Activated T-cell treated with anti-CD3 and anti-CD28 coated beads, Interleukin-2, amount 50 U/mL, for 4 hours (primary cell): ENCODE results near the gene MED16. TPM values are rescaled to one million over a fixed set of nuclear protein-coding genes. Genes with fewer than 3 reads are reported as not detected.
"Not testable (repeated sequence)": the region's sequence is repeated elsewhere in the genome, so short reads cannot be mapped to it uniquely, and the experiment has no call there.

Experiments used
- ATAC-seq, 2 donors: fragments of 200-7000 bp; cut with Tn5 transposase; one replicate each; pipeline ENCODE4 v1.10.0; 2021
- DNase-seq: peaks from one replicate; pipeline ENCODE4 v3.0.0-alpha.2; 2020
- H3K27me3 Mint-ChIP-seq: one replicate; pipeline ENCODE4 v1.8.0; 2021; ENCODE audit warnings: low read depth, mixed read lengths
- H3K36me3 Mint-ChIP-seq: one replicate; pipeline ENCODE4 v1.8.0; 2022; ENCODE audit warnings: mixed read lengths; ENCODE audit not compliant: insufficient read depth
- H3K4me1 Mint-ChIP-seq: one replicate; pipeline ENCODE4 v1.8.0; 2021; ENCODE audit warnings: low read depth, mixed read lengths
- H3K4me3 Mint-ChIP-seq: one replicate; pipeline ENCODE4 v1.8.0; 2021; ENCODE audit warnings: mild to moderate bottlenecking, moderate library complexity, mixed read lengths
- H3K9me3 Mint-ChIP-seq: one replicate; pipeline ENCODE4 v1.8.0; 2021; ENCODE audit warnings: mixed read lengths
- total RNA-seq, 3 donors: library from RNA; stranded (reverse); gene quantifications; one replicate each; pipeline ENCODE4 v1.2.1, GENCODE V29; 2021

The MED16 gene
- total RNA-seq, 3 donors from 2014 or later, result 70.4 to 73.9 (median 73.6) TPM

DNA sequence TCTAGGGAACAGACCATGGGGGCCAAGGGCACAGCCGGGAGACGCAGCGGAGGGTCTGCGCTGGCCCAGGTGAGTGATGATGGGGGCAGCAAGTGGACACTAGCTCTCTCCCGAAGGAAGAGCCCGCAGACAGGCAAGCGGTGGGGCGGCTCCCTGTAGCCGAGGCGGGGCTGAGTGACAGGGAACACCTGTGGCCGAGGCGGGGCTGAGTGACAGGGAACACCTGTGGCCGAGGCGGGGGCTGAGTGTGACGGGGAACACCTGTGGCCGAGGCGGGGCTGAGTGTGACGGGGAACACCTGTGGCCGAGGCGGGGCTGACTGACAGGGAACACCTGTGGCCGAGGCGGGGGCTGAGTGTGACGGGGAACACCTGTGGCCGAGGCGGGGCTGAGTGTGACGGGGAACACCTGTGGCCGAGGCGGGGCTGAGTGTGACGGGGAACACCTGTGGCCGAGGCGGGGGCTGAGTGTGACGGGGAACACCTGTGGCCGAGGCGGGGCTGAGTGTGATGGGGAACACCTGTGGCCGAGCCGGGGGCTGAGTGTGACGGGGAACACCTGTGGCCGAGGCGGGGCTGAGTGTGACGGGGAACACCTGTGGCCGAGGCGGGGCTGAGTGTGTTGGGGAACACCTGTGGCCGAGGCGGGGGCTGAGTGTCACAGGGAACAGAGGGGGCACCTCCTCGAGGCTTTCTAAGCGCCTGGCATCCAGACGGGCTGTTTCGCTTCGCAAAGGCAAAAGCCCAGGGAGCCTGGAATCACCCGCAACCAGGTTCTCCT is 1.4 kb downstream of the MED16 start:
- Mint-ChIP-seq H3K4me3 (peak overlapping the region; percentile 84), H3K4me1 (peaks cover 30% of the 10 kb centered on the region)
- DNase-seq, ATAC-seq, H3K27me3 Mint-ChIP-seq, H3K36me3 Mint-ChIP-seq, H3K9me3 Mint-ChIP-seq: not testable (repeated sequence)

DNA sequence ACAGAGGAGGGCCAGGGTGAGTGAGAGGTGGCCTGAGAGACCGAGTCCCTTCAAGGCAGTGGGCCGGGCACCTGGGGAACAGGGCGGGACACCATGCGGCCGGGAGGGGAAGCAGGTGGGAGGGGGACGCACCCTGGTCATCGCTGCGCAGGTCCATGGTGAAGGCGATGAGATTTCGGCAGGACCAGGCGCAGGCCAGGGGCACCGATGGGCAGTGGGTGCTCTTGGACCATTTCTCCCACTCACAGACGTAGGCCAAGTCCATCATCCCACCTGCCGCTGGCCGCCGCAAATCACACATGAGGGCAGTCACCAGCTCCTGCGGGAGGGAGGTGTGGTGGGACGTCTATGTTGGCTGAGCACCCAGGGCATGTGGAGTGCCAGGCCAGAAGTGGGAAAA is 2.2 kb downstream of the MED16 start:
- H3K36me3 Mint-ChIP-seq, result no peaks in the 10 kb centered on the region
- no peaks in the 10 kb centered on the region for H3K27me3 Mint-ChIP-seq
- ATAC-seq (no peak), DNase-seq (no peak)
- peaks cover 30% of the 10 kb centered on the region for H3K4me1 Mint-ChIP-seq
- H3K4me3 Mint-ChIP-seq, result peak overlapping the region; percentile 64
- no peaks in the 10 kb centered on the region for H3K9me3 Mint-ChIP-seq

DNA sequence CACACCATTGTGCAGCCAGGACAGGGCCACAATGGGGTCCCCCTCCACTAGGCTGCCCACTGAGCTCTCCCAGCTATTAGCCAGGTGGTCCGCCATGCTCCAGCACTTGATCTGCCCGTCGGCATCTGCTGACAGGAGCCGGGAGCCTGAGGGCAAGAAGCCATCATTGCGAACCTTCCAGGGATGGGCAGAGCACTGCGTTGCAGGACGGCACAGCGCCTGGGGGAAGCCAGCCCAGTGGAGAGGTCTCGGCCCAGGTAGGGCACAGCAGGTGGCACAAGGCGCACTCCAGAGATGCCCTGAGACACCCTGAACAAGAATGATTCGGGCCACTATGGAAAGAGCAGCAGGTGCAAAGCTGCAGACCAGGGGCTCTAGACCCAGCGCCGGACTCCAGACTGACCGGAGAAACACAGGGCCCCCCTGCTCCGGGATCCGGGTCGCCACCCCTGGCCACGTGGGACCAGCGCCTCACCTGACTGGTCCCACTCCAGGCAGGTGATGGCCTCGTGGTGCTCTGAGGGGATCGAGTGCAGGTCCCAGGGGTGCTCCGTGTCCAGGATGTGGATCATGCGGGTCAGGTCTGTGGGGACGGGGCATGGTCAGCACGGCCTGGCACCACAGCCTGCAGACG is 3.2 kb downstream of the MED16 start:
- Mint-ChIP-seq H3K4me1 (peaks cover 30% of the 10 kb centered on the region), H3K36me3 (no peaks in the 10 kb centered on the region), H3K4me3 (no peak overlapping the region)

DNA sequence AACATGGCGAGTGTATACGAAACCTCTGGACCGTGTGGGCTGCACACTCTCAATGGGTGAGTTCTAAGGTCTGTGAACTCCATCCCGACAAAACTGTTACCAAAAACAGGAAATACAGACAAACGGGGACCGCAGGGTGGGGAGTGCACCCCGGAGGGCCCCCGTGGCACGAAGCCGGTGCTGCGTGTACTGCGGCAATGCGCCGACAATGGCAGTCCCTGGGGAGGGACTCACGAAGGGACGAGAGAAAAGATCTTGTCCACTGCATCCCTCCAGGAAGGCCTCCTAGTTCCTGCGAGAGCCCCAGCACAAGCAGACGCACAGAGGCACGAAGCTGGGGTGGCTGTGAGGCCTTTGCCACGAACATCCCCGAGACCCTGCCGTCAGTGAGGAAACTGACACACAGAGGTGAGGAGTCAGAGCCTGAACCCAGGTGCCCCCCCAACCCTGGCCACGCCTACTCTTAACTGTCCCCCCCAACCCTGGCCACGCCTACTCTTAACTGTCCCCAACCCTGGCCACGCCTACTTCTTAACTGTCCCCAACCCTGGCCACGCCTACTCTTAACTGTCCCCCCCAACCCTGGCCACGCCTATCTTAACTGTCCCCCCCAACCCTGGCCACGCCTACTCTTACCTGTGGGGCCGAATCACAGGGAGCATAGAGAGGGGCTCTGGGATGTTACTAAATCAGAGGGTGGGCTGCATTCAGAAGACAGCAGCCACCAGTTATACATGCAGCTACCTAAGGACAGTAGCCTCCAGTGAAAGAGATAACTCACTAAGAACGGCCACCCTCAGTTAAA is 4.2 kb downstream of the MED16 start:
- peak in 1 of 2 donors; percentile 9 for ATAC-seq
- Mint-ChIP-seq H3K4me3 (peak overlapping the region; percentile 20), H3K27me3 (no peaks in the 10 kb centered on the region), H3K9me3 (no peaks in the 10 kb centered on the region), H3K4me1 (peaks cover 27% of the 10 kb centered on the region), H3K36me3 (no peaks in the 10 kb centered on the region)
- DNase-seq, result peak; percentile 29

More for the DNA sequence above, 3.2 kb downstream of the MED16 start:
- DNase-seq (no peak), ATAC-seq (no peak)
- Mint-ChIP-seq H3K27me3 (no peaks in the 10 kb centered on the region), H3K9me3 (no peaks in the 10 kb centered on the region)

DNA sequence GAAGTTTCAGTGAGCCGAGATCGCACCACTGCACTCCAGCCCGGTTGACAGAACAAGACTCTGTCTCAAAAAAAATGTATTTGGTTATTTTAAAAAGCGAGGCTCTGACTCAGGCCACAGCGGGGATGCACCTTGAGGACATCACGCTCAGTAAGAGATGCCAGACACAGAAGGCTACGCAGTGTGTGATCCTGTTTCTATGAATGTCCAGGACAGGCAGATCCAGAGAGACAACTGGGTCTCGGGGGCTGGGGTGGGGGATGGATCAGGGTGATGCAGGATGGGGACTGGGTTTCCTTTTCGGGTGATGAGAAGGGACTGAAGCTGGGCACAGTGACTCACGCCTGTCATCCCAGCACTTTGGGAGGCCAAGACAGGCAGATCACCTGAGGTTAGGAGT is 5.4 kb downstream of the MED16 start:
- Mint-ChIP-seq H3K36me3 (no peaks in the 10 kb centered on the region), H3K4me1 (peaks cover 21% of the 10 kb centered on the region), H3K4me3 (no peak overlapping the region), H3K27me3 (no peaks in the 10 kb centered on the region), H3K9me3 (no peaks in the 10 kb centered on the region)
- DNase-seq (no peak), ATAC-seq (no peak)

DNA sequence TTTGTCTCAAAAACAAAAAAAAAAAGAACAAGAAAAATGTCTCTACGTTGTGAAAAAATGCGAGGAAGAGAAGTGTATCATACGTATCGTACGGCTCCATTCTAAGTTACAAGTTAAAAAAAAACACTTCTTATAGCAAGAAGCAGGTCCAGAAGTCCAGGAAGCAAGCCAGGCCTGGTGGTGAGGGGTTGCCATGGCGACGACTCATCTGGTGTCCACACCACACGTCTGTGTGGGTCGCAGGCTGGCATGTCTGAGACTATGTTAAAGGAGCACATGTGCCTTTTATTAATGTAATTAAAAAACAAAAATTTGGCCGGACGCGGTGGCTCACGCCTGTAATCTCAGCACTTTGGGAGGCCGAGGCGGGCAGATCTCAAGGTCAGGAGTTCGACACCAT is 5.9 kb downstream of the MED16 start:
- DNase-seq (no peak), ATAC-seq (no peak)
- Mint-ChIP-seq H3K36me3 (no peaks in the 10 kb centered on the region), H3K9me3 (no peaks in the 10 kb centered on the region), H3K27me3 (no peaks in the 10 kb centered on the region), H3K4me1 (peaks cover 20% of the 10 kb centered on the region), H3K4me3 (no peak overlapping the region)

DNA sequence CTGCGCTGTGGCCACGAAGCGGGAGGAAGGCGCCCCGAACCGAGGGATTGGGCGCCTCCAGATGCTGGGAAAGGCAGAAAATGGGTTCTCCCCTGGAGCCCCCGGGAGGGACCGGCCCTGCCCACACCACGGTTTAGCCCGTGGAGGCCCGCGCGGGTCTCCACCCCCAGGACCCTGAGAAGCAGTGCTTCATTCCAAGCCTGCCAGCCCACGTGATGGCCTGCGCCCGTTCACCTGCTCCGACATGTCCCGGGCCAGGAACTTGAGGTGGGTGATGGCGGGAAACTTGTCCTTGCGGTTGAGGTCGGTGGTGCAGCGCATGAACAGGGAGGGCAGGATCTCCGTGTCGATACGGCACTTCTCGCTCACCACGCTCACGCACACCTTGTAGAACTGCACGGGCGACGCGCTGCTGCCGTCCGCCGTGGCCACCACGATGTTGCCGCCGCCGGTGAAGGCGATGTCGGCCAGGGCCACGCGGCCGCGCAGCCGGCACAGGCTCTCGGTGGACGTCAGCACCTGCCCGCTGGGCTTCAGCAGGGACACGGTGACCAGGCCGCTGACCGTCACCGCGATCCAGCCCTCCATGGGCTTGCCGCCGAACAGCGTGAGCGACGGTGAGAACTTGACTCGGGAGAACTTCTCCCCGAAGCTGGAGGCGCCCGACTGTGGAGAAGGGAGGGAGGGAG is 7.3 kb downstream of the MED16 start:
- DNase-seq (no peak), ATAC-seq (no peak)
- Mint-ChIP-seq H3K27me3 (no peaks in the 10 kb centered on the region), H3K9me3 (no peaks in the 10 kb centered on the region), H3K4me3 (no peak overlapping the region), H3K4me1 (peaks cover 14% of the 10 kb centered on the region), H3K36me3 (no peaks in the 10 kb centered on the region)

DNA sequence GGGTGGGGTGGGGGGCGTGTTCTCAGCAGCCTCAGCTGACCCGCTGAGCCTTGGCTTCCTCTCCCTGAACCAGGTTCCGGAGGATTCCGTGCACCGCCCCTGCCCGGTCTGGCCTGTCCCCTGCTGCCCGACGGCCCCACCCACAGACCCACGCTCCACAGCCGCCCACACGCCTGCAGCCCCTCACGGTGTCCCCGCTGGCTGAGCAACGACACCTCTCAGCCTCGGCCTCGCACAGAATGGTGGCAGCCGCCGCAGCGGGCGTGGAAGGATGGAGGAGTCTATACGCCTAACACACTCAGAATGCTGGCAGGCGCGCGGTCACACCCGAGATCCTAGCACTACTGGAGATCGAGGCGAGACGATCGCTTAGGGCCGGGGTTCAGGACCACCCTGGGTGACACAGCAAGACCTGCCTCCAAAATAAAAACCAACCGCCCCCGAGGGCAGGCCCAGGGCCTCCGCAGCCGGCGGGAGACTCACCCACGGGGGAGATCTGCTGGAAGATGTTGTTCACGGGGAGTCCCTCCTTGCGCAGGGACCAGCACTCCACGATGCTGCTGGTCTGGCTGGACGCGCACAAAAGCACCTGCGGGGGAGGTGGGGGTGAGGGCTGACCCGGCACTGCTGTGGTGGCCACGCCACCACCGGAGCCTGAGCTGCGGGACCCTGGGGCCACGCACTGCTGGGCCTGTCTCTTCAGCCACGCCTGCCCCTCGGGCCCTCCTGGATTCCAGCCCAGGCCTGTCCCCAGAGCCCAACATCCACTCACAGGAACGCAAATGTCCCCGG is 8.4 kb downstream of the MED16 start:
- Mint-ChIP-seq H3K9me3 (no peaks in the 10 kb centered on the region), H3K4me1 (peaks cover 11% of the 10 kb centered on the region)

DNA sequence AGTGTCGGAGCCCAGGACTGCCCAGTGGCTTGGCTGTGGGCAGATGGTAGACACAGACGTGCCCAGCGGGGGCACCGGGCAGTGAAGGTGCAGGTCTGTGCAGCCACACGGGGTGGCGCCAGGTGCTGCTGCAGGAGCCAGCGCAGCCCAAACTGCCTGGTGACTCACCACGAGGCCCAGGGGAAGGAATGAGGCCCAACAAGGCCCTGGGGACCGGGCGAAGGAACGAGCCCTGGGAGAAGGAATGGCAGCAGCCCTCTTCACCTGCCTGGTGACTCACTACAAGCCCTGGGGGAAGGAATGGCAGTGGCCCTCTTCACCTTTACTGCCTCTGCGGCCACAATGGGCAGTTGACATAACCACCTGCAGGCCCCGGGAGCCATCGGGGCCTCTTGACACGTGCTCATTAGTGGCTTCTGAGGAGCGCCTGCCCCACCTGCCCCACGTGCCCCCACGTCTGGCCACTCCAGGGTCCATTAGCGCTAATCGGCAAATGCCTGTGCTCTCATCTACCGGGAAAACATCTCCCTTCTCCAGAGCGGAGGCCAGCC is 9.3 kb downstream of the MED16 start:
- Mint-ChIP-seq H3K4me3 (no peak overlapping the region), H3K9me3 (no peaks in the 10 kb centered on the region), H3K4me1 (peaks cover 11% of the 10 kb centered on the region), H3K36me3 (no peaks in the 10 kb centered on the region), H3K27me3 (no peaks in the 10 kb centered on the region)
- no peak for DNase-seq
- no peak for ATAC-seq

More for the DNA sequence above, 8.4 kb downstream of the MED16 start:
- H3K4me3 Mint-ChIP-seq, result no peak overlapping the region
- H3K36me3 Mint-ChIP-seq, result no peaks in the 10 kb centered on the region
- ATAC-seq, result no peak
- H3K27me3 Mint-ChIP-seq, result no peaks in the 10 kb centered on the region
- DNase-seq, result no peak

DNA sequence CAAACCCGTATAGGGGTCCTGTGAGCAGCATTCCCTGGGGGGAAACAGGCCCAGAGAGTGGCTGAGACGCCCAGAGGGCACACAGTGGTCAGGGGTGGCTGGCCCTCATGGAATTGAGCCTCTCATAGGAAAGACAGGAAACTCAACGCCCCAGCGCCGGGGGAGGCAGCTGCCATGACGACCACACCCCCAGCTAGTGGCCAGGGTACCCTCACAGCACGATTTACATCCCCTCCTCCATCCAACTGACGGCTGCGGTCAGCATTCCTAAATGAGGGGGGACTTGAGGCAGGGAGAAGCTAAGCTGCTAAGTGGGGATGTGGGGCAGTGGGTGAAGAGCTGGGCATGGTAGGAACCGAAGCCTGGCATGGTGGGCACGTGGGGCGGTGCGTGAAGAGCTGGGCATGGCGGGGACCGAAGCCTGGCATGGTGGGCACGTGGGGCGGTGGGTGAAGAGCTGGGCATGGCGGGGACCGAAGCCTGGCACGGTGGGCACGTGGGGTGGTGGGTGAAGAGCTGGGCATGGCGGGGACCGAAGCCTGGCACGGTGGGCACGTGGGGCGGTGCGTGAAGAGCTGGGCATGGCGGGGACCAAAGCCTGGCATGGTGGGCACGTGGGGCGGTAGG is 10.0 kb downstream of the MED16 start:
- Mint-ChIP-seq H3K36me3 (no peaks in the 10 kb centered on the region), H3K4me3 (no peak overlapping the region), H3K4me1 (peaks cover 8% of the 10 kb centered on the region), H3K9me3 (no peaks in the 10 kb centered on the region), H3K27me3 (no peaks in the 10 kb centered on the region)
- ATAC-seq (no peak), DNase-seq (no peak)

DNA sequence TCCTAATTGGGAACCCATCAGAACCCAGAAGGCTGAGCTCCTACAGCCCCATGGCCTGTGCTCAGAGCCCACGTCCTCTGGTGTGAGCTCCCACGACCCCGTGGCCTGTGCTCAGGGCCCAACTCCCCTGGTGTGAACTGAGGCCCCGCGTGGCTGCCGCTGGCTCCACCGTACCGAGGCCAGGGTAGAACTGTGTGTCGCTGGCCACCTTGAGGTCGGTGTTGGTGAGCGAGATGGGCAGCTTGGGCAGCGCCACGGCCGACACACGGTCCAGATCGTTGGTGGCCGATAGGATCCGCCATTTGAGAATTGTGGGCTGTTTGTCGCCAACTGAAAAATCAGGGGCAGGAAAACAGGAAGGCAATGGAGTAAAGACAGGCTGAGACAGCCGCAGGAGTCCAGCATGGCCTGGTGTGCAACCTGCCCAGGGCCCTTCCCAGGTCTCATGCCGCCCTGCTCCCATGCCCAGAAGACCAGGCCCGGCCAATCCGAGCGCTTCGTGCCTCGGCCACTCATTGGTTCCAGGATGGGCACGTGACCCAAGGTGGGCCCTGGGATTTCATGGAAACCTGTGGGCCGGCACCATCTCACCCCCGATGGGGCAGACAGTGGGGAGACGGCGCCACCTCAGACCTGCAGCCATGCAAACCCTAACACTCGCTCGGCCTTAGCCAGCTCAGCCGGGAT is 11.5 kb downstream of the MED16 start:
- Mint-ChIP-seq H3K4me1 (no peaks in the 10 kb centered on the region), H3K27me3 (no peaks in the 10 kb centered on the region), H3K4me3 (no peak overlapping the region), H3K36me3 (no peaks in the 10 kb centered on the region), H3K9me3 (no peaks in the 10 kb centered on the region)
- ATAC-seq (no peak), DNase-seq (no peak)

DNA sequence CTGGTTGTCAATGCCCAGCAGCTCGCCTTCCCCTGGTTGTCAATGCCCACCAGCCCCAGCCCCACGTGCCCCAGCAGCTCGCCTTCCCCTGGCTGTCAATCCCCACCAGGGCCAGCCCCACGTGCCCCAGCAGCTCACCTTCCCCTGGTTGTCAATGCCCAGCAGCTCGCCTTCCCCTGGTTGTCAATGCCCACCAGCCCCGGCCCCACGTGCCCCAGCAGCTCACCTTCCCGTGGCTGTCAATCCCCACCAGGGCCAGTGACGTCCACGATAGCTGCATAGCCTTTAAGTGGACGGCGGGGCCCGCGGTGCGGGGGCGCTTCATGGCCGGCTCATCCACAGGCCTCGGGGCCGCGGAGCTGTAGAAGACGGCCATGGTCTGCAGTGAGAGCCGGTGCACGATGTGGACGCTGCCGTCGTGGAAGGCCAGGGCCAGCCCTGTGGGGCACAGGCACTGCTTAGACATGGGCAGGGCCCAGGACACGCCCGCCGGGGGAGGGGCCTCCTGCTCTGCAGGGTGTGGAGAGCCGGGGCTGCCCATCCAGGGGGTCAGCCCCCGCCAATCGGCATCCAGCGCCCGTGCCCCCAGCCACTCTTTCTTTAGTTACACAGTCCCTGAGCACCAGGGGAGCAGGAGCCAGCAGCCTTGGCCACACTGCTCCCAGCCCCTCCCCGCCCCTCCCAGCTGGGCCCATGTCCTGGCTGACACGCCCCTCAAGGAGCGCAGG is 13.1 kb downstream of the MED16 start:
- ATAC-seq (no peak), DNase-seq (no peak)
- H3K4me3 Mint-ChIP-seq, result no peak overlapping the region
- no peaks in the 10 kb centered on the region for H3K9me3 Mint-ChIP-seq
- H3K27me3 Mint-ChIP-seq, result no peaks in the 10 kb centered on the region
- no peaks in the 10 kb centered on the region for H3K4me1 Mint-ChIP-seq
- no peaks in the 10 kb centered on the region for H3K36me3 Mint-ChIP-seq
